ENCODE measurements around the gene C3AR1.
"Not testable (repeated sequence)": the region's sequence is repeated elsewhere in the genome, so short reads cannot be mapped to it uniquely, and the experiment has no call there.

C3AR1 gene

GRCh38 chr12:8057306-8057705 is 8.9 kb downstream of the C3AR1 start:
- no peak for DNase-seq

- no peak for DNase-seq
Measured at GRCh38 chr12:8054816-8055215, 11.3 kb downstream of the C3AR1 start.

GRCh38 chr12:8052679-8053078 is 13.5 kb downstream of the C3AR1 start:
- DNase-seq: no peak

- DNase-seq: no peak
Measured at GRCh38 chr12:8050600-8051250, 15.4 kb downstream of the C3AR1 start.

GRCh38 chr12:8048906-8049305 is 17.3 kb downstream of the C3AR1 start:
- DNase-seq: no peak

- no peak for DNase-seq
Measured at GRCh38 chr12:8047842-8048241, 18.3 kb downstream of the C3AR1 start.

GRCh38 chr12:8045952-8046944 is 19.9 kb downstream of the C3AR1 start:
- peak; percentile 85 to 87 for DNase-seq

- no peak for DNase-seq
Measured at GRCh38 chr12:8040791-8041190, 25.4 kb downstream of the C3AR1 start.

- peak; percentile 20 to 37 for DNase-seq
Measured at GRCh38 chr12:8038659-8039114, 27.5 kb downstream of the C3AR1 start.

- DNase-seq: no peak
Measured at GRCh38 chr12:8037947-8038346, 28.2 kb downstream of the C3AR1 start.

- DNase-seq: no peak
Measured at GRCh38 chr12:8037046-8037663, 29.0 kb downstream of the C3AR1 start.

GRCh38 chr12:8036346-8036745 is 29.8 kb downstream of the C3AR1 start:
- no peak for DNase-seq

GRCh38 chr12:8035440-8036010 is 30.6 kb downstream of the C3AR1 start:
- DNase-seq: no peak

GRCh38 chr12:8034802-8035201 is 31.4 kb downstream of the C3AR1 start:
- DNase-seq: no peak

- peak; percentile 62 to 67 for DNase-seq
Measured at GRCh38 chr12:8033153-8034044, 32.8 kb downstream of the C3AR1 start.

- peak; percentile 74 to 76 for DNase-seq
Measured at GRCh38 chr12:8032242-8033152, 33.7 kb downstream of the C3AR1 start, which contains the start of gene FOXJ2. Gene FOXJ2, plus strand, starts transcription at chr12:8032716. Its CDS starts 7,117 bp downstream, at chr12:8039833.

GRCh38 chr12:8031872-8032241 is 34.3 kb downstream of the C3AR1 start:
- DNase-seq: no peak

GRCh38 chr12:8031017-8031416 is 35.1 kb downstream of the C3AR1 start:
- not testable (repeated sequence) for DNase-seq

GRCh38 chr12:8030189-8030588 is 36.0 kb downstream of the C3AR1 start:
- no peak for DNase-seq

- DNase-seq: no peak
Measured at GRCh38 chr12:8028267-8028666, 37.9 kb downstream of the C3AR1 start.

GRCh38 chr12:8027856-8028255 is 38.3 kb downstream of the C3AR1 start:
- no peak for DNase-seq

All from activated CD4-positive, alpha-beta T cell treated with anti-CD3 and anti-CD28 coated beads, Interleukin-2, amount 50 U/mL, for 48 hours (primary cell).